KMS-11 (cell line): ENCODE results near the gene RAPH1.
A peak's percentile ranks its signal among the peaks of the same experiment; 100 is the strongest.

Source experiments
- H2AFZ ChIP-seq: fragments of 200-600 bp; sonication (generic); 2 replicates; pipeline ENCODE4 v1.6.1; 2016; ENCODE audit warnings: antibody characterized with exemption, mixed run types, low read depth
- H3K27ac ChIP-seq: fragments of 200-600 bp; sonication (generic); 2 replicates; pipeline ENCODE4 v1.6.1; 2016; ENCODE audit warnings: mild to moderate bottlenecking, mixed run types
- H3K27me3 ChIP-seq: fragments of 200-600 bp; sonication (generic); 2 replicates; pipeline ENCODE4 v1.6.1; 2017; ENCODE audit warnings: mild to moderate bottlenecking, low read depth, mixed run types, moderate library complexity; ENCODE audit not compliant: insufficient read depth
- H3K36me3 ChIP-seq: fragments of 200-600 bp; sonication (generic); 2 replicates; pipeline ENCODE4 v1.6.1; 2017; ENCODE audit warnings: mild to moderate bottlenecking, mixed run types; ENCODE audit not compliant: insufficient read depth
- H3K4me1 ChIP-seq: fragments of 200-600 bp; sonication (generic); 2 replicates; pipeline ENCODE4 v1.6.1; 2016; ENCODE audit warnings: mild to moderate bottlenecking, low read depth, mixed run types; ENCODE audit not compliant: poor library complexity, severe bottlenecking
- H3K4me2 ChIP-seq: fragments of 200-600 bp; sonication (generic); 2 replicates; pipeline ENCODE4 v1.7.0; 2016; ENCODE audit warnings: mild to moderate bottlenecking, mixed run types
- H3K4me3 ChIP-seq: fragments of 200-600 bp; sonication (generic); IDR thresholded peaks from 2 replicates; pipeline ENCODE4 v1.6.1; 2017; ENCODE audit warnings: low read depth, low read length, mixed read lengths; ENCODE audit not compliant: insufficient read depth
- H3K79me2 ChIP-seq: fragments of 200-600 bp; sonication (generic); 2 replicates; pipeline ENCODE4 v1.6.1; 2016; ENCODE audit warnings: low read depth, mixed run types; ENCODE audit not compliant: insufficient read depth
- H3K9ac ChIP-seq: fragments of 200-600 bp; sonication (generic); 2 replicates; pipeline ENCODE4 v1.6.1; 2016; ENCODE audit warnings: mild to moderate bottlenecking, mixed run types
- H4K20me1 ChIP-seq: fragments of 200-600 bp; sonication (generic); 2 replicates; pipeline ENCODE4 v1.6.1; 2016; ENCODE audit warnings: mild to moderate bottlenecking, mixed run types; ENCODE audit not compliant: insufficient read depth
- TF ChIP-seq, protein P1 (sequence below): fragments of 200-600 bp; sonication (generic); conservative IDR thresholded peaks from 2 replicates; pipeline ENCODE4 v1.6.1; 2017; ENCODE audit warnings: low read depth, mild to moderate bottlenecking, antibody characterized with exemption, low read length, moderate library complexity, mixed read lengths

The RAPH1 gene

DNA sequence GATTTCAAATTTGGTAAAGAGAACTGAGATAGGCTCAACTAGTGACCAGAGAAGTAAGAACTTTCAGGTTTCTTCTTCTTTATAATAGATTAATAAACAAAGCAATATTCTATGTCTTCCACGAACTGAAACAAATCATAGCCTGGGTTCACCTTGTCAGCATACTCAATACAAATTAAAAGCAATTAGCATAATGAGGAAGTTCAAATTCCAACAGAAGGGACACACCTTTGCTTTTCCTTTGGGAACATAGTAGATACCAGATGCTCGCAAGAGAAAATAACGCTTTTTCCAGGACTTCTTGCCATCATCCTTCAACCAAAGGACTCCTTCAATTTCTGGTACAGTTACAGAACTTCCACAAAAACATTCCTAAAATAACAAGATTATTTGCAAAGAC, 79.9 kb downstream of the RAPH1 start:
- H3K27me3 ChIP-seq, result no peaks in the 10 kb centered on the region
- H3K79me2 ChIP-seq, result no peaks in the 10 kb centered on the region
- no peaks in the 10 kb centered on the region for H3K36me3 ChIP-seq
- no peaks in the 10 kb centered on the region for H4K20me1 ChIP-seq
- H3K9ac ChIP-seq, result no peak overlapping the region
- H3K27ac ChIP-seq, result no peak overlapping the region
- H3K4me3 ChIP-seq, result no peak overlapping the region
- H2AFZ ChIP-seq, result no peak overlapping the region
- peaks cover 29% of the 10 kb centered on the region for H3K4me1 ChIP-seq
- H3K4me2 ChIP-seq, result no peak overlapping the region
- TF ChIP-seq, protein P1, sequence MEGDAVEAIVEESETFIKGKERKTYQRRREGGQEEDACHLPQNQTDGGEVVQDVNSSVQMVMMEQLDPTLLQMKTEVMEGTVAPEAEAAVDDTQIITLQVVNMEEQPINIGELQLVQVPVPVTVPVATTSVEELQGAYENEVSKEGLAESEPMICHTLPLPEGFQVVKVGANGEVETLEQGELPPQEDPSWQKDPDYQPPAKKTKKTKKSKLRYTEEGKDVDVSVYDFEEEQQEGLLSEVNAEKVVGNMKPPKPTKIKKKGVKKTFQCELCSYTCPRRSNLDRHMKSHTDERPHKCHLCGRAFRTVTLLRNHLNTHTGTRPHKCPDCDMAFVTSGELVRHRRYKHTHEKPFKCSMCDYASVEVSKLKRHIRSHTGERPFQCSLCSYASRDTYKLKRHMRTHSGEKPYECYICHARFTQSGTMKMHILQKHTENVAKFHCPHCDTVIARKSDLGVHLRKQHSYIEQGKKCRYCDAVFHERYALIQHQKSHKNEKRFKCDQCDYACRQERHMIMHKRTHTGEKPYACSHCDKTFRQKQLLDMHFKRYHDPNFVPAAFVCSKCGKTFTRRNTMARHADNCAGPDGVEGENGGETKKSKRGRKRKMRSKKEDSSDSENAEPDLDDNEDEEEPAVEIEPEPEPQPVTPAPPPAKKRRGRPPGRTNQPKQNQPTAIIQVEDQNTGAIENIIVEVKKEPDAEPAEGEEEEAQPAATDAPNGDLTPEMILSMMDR, result no peak

DNA sequence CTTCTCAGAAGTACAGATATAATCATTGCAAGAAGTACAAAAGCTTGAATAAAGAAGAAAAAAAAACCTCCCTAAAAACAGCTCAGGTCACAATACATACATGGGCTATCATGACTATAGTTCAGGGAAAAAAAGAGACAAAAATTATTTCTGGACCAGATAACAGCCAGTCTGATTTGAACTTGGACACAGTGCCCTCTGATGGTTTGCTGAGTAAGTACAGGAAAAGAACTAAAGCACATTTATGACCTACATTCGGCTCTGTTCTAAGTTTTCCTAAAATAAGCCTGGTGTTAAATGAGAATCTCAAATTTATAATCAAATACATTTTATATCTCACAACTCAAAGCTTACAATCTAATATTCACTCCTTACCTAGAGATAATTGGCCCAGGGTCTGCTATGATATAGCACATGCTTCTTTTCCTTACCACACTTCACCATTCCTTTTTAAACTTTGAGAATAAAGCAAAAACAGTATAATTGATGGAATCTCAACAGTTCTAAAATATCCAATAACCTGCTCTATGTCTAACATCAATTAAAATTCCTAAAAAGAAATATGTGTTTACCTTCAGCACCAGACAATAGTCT, 81.1 kb downstream of the RAPH1 start:
- Histone ChIP-seq H3K36me3 (no peaks in the 10 kb centered on the region), H3K9ac (no peak overlapping the region), H3K4me3 (no peak overlapping the region), H3K4me2 (no peak overlapping the region), H3K79me2 (no peaks in the 10 kb centered on the region), H2AFZ (no peak overlapping the region), H3K27me3 (no peaks in the 10 kb centered on the region), H3K4me1 (peaks cover 29% of the 10 kb centered on the region), H4K20me1 (no peaks in the 10 kb centered on the region), H3K27ac (no peak overlapping the region)
- TF ChIP-seq, protein P1, result peak; percentile 80

DNA sequence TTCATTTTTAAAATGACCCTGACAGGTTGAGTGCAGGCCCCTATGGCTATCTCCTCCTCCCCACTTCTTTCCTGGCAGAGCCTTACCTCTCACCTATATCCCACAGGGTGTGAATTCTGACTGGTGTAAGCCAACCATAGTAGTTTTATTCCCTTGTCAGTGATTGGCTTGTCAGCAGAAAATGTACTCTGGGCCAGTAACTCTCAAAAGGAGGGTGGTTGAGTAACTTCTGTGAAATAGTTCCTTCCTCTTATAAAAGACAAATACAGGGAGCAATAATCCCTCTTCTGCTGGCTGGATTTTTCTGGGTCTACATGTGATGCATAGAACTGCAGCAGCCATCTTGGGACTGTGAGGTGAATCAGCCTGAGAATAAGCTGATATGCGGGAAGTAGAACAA, 83.4 kb downstream of the RAPH1 start:
- Histone ChIP-seq H3K27ac (no peak overlapping the region), H3K79me2 (no peaks in the 10 kb centered on the region), H3K4me1 (peaks cover 43% of the 10 kb centered on the region), H4K20me1 (no peaks in the 10 kb centered on the region), H3K4me3 (no peak overlapping the region), H3K4me2 (no peak overlapping the region), H3K36me3 (no peaks in the 10 kb centered on the region), H2AFZ (no peak overlapping the region), H3K27me3 (no peaks in the 10 kb centered on the region), H3K9ac (no peak overlapping the region)
- TF ChIP-seq, protein P1, result no peak

DNA sequence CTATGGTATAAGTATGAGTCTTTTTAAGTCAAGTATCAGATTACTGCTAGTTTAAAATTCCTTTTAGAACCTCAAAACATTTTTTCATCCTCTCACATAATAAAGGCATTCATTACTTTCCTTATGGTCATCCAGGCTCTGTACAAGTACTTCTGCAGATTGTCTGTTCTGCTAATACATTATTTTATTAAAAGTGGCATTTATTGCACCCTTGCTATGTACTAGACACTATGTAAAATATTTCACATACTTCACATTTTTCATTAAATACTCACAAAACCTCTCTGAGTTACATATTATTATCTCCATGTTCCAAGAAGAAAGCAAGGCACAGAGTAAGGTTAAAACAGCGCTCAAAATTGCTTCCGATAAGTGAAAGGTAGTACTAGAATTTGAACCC, 84.1 kb downstream of the RAPH1 start:
- Histone ChIP-seq H3K27ac (no peak overlapping the region), H4K20me1 (no peaks in the 10 kb centered on the region), H3K27me3 (no peaks in the 10 kb centered on the region), H2AFZ (no peak overlapping the region), H3K36me3 (no peaks in the 10 kb centered on the region), H3K4me2 (no peak overlapping the region), H3K4me1 (peaks cover 49% of the 10 kb centered on the region), H3K4me3 (no peak overlapping the region), H3K9ac (no peak overlapping the region), H3K79me2 (no peaks in the 10 kb centered on the region)
- TF ChIP-seq, protein P1, result no peak
